Stimulated activated naive CD8-positive, alpha-beta T cell treated with anti-CD3 and anti-CD28 coated beads, Interleukin-15, amount 100 ng/mL, for 72 hours (primary cell): ENCODE results near the gene CALN1.

ENCODE experiments used
- ATAC-seq: fragments of 150-1000 bp; cut with Tn5 transposase; 2 replicates; pipeline ENCODE4 v1.10.0; 2021; ENCODE audit warnings: mild to moderate bottlenecking, moderate library complexity
- DNase-seq, 2 donors: peaks; one replicate each; pipeline ENCODE4 v3.0.0; 2021 to 2022
- H3K27ac Mint-ChIP-seq, 2 donors: one replicate each; pipeline ENCODE4 v1.8.0; 2022; ENCODE audit warnings: mild to moderate bottlenecking in 2 of 2, mixed read lengths in 2 of 2, moderate library complexity in 2 of 2
- H3K27me3 Mint-ChIP-seq: one replicate; pipeline ENCODE4 v1.8.0; 2022; ENCODE audit warnings: mixed read lengths
- H3K4me1 Mint-ChIP-seq: one replicate; pipeline ENCODE4 v1.8.0; 2022; ENCODE audit warnings: mild to moderate bottlenecking, mixed read lengths
- H3K4me3 Mint-ChIP-seq, 2 donors: one replicate each; pipeline ENCODE4 v1.8.0; 2022; ENCODE audit warnings: mild to moderate bottlenecking in 2 of 2, mixed read lengths in 2 of 2, moderate library complexity in 1 of 2
- H3K9me3 Mint-ChIP-seq, 2 donors: one replicate each; pipeline ENCODE4 v1.8.0; 2022; ENCODE audit warnings: mixed read lengths in 2 of 2

Gene CALN1

DNA sequence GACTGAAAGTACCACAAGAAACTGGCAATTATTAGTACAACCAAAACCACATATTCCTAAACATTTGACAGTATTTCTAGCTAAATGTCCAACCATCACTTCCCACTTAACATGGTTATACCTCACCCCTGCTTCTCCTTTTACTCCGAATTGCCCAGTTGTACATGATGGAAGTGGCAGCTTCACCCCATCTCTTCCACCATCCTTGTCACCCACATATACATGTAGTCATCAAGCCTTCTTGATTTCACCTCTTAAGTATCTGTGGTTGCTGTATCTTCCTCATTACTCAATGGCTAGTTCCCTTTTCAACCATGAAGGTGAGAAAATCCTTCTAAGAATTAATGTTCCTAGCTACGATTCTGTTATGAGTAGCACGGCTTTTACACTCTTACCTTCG, 388.2 kb downstream of the CALN1 start:
- Mint-ChIP-seq H3K4me1 (no peaks in the 10 kb centered on the region), H3K9me3 (peaks cover 14 to 24% of the 10 kb centered on the region in 2 donors), H3K27ac (no peak overlapping the region), H3K4me3 (no peak overlapping the region), H3K27me3 (no peaks in the 10 kb centered on the region)
- ATAC-seq (no peak), DNase-seq (no peak)

DNA sequence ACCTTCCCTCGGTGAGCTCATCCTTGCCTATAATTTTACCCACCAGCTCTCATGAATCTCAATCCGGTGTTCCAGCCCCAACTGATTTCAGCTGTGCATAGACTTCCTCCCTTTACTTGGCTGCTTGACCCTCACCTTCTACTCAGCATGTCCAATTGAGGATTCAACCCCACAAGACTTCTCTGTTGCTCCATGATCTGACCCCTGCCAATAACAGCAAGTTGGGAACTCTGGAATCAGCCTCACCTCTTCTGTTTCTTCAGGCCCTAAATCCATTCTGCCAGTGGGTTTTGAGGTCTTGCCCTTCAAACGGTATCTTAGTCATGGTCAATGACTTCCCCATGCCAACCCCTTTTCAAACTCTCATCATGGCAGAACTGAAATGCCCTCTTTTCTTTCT, 390.4 kb downstream of the CALN1 start:
- no peaks in the 10 kb centered on the region for H3K27me3 Mint-ChIP-seq

DNA sequence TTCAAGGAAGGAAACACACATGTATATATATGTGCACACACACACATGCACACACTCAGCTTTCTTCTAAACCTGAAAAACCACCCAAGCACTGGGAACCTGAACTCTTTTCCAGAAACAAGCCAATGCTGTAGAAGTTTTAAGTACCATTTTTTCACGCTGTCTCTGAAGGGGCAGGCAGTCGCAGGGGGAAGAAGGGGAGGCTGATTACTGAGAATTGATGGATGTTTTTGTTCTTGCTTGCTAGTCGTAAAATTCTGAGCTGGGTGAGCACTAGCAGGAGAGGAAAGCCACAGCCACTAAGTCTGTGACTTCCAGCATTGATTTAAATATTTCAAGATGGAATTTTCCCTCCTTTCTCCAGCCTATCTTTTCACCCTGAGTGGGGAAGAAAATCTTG, 391.8 kb downstream of the CALN1 start:
- H3K9me3 Mint-ChIP-seq = peaks cover 14 to 24% of the 10 kb centered on the region in 2 donors
- H3K27me3 Mint-ChIP-seq = no peaks in the 10 kb centered on the region
- H3K27ac Mint-ChIP-seq = no peak overlapping the region
- DNase-seq (no peak), ATAC-seq (no peak)
- H3K4me1 Mint-ChIP-seq = no peaks in the 10 kb centered on the region
- no peak overlapping the region for H3K4me3 Mint-ChIP-seq

More for the DNA sequence above, 390.4 kb downstream of the CALN1 start:
- DNase-seq (no peak), ATAC-seq (no peak)
- no peak overlapping the region for H3K4me3 Mint-ChIP-seq
- H3K27ac Mint-ChIP-seq = no peak overlapping the region
- H3K9me3 Mint-ChIP-seq = peaks cover 14 to 24% of the 10 kb centered on the region in 2 donors
- H3K4me1 Mint-ChIP-seq = no peaks in the 10 kb centered on the region

DNA sequence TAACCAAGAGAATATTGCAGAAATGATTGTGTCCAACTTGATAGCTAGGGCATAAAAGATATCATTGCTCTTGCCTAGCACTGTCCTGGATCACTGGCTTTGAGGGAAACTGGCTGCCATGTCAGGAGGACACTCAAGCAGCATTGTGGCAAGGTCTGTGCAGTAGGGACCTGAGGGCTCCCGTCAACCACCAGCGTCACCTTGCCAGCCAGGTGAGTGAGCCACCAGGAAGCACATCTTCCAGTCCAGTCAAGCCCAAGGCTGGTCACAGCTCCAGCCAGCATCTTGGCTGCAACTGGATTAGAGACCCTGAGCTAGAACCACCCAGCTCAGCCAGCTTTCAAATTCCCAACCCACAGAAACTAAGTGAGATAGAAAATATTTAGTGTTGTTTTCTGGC, 392.7 kb downstream of the CALN1 start:
- H3K4me1 Mint-ChIP-seq = no peaks in the 10 kb centered on the region
- no peak for DNase-seq
- H3K27me3 Mint-ChIP-seq = no peaks in the 10 kb centered on the region
- no peak for ATAC-seq
- H3K4me3 Mint-ChIP-seq = no peak overlapping the region
- H3K27ac Mint-ChIP-seq = no peak overlapping the region
- peaks cover 10 to 24% of the 10 kb centered on the region in 2 donors for H3K9me3 Mint-ChIP-seq

DNA sequence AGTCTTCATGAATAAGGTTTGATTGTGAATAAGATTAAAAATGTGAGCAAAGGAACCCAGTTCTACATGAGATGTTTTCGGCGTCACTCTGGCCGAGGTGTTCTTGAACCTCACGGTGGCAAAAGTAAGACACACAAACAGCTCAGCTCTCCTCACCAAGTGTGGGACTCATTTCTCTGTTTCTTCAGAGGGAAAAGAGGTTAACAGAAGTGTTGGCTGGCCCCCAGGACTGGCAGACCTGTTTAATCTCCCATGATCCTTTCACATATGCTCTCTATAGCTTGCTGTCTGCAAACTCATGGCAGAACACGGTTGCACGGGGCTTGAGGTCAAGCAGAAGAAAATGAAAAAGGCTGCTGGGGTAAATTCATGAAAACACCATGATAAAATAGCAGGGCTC, 394.4 kb downstream of the CALN1 start:
- peaks cover 10 to 16% of the 10 kb centered on the region in 2 donors for H3K9me3 Mint-ChIP-seq
- H3K27me3 Mint-ChIP-seq = no peaks in the 10 kb centered on the region
- H3K27ac Mint-ChIP-seq = no peak overlapping the region
- H3K4me1 Mint-ChIP-seq = no peaks in the 10 kb centered on the region
- no peak for DNase-seq
- ATAC-seq = no peak
- no peak overlapping the region for H3K4me3 Mint-ChIP-seq

DNA sequence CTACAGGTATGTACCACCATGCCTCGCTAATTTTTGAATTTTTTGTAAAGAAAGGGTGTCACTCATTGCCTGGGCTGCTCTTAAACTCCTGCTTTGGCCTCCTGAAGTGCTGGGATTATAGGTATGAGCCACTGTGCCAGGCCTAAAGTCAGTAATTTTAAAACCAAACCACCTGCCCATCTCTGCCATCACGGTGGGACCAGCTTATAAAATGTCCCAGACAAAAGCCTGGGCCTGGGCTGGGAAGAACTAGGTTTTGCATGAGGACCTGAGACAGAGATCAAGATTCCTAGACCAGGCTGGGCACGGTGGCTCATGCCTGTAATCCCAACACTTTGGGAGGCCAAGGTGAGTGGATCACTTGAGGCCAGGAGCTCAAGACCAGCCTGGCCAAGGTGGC, 395.6 kb downstream of the CALN1 start:
- Mint-ChIP-seq H3K27me3 (no peaks in the 10 kb centered on the region), H3K4me3 (no peak overlapping the region), H3K9me3 (peaks cover 1 to 9% of the 10 kb centered on the region in 2 donors), H3K4me1 (no peaks in the 10 kb centered on the region), H3K27ac (no peak overlapping the region)
- DNase-seq = no peak
- ATAC-seq = no peak

DNA sequence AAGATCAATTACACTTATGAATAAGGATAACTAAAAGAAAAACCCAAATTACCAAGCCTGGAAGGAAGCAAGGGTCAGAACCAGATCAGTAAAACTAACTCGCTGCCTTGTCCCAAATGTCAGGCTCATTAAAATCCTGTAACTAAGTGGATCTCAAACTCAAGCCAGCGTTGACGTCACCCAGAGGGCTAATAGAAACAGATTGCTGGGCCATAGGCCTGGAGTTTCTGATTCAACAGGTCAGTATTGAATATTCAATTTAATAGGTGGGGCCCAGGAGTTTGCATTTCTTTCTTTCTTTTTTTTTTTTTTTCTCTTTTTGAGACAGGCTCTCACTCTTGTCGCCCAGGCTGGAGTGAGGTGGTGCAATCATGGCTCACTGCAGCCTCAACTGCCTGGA, 397.0 kb downstream of the CALN1 start:
- Mint-ChIP-seq H3K4me3 (no peak overlapping the region), H3K27ac (no peak overlapping the region), H3K4me1 (no peaks in the 10 kb centered on the region), H3K27me3 (no peaks in the 10 kb centered on the region), H3K9me3 (no peaks in the 10 kb centered on the region)
- DNase-seq (no peak), ATAC-seq (no peak)

DNA sequence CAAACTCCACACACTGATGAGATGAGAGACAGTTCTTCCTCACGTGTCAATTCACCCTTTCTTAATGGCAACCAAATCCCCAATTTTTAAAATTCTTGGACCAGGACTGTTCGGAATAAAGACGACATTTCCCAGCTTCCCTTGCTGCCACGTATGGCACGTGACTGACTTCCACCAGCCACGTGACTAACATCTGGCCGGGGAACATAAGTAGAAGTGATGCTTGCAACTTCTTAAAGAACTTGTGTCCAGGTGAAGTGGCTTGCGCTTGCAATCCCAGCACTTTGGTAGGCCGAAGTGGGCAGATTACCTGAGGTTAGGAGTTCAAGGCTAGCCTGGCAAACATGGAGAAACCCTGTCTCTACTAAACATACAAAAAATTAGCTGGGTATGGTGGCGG, 405.1 kb downstream of the CALN1 start:
- Mint-ChIP-seq H3K27me3 (no peaks in the 10 kb centered on the region), H3K9me3 (no peaks in the 10 kb centered on the region), H3K27ac (no peak overlapping the region), H3K4me1 (no peaks in the 10 kb centered on the region), H3K4me3 (no peak overlapping the region)
- ATAC-seq = no peak
- DNase-seq = no peak

DNA sequence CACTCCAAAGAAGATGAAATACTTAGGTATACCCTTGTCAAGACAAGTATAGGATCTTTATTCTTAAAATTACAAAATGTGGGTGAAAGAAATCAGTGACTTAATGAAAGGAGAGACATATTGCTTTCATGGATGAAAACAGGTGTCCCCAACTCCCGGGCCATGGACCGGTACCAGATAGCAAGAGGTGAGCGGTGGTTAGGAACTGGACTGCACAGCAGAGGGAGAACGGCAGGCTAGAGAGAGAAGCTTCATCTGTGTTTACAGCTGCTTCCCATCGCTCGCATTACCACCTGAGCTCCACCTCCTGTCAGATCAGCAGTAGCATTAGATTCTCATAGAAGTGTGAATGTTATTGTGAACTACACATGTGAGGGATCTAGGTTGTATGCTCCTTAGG, 408.9 kb downstream of the CALN1 start:
- DNase-seq (no peak), ATAC-seq (no peak)
- H3K27me3 Mint-ChIP-seq = no peaks in the 10 kb centered on the region
- peaks cover 4 to 8% of the 10 kb centered on the region in 2 donors for H3K9me3 Mint-ChIP-seq
- no peak overlapping the region for H3K27ac Mint-ChIP-seq
- H3K4me1 Mint-ChIP-seq = no peaks in the 10 kb centered on the region
- H3K4me3 Mint-ChIP-seq = no peak overlapping the region

DNA sequence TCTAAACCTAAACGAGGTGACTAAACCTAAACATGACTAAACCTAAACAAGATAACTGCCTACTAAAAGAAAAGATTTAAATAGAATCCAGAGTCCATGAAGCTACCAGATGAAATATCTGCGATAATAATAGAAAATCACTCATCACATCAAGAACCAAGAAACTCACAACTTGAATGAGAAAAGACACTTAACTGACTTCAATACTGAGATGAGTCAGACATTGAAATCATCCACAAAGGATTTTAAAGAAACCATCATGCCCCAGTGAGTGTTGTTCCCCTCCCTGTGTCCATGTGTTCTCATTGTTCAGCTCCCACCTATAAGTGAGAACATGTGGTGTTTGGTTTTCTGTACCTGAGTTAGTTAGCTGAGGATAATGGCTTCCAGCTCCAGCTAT, 416.0 kb downstream of the CALN1 start:
- Mint-ChIP-seq H3K27ac (no peak overlapping the region), H3K4me1 (no peaks in the 10 kb centered on the region), H3K9me3 (peaks cover 9 to 15% of the 10 kb centered on the region in 2 donors), H3K4me3 (no peak overlapping the region), H3K27me3 (no peaks in the 10 kb centered on the region)
- no peak for DNase-seq
- no peak for ATAC-seq

DNA sequence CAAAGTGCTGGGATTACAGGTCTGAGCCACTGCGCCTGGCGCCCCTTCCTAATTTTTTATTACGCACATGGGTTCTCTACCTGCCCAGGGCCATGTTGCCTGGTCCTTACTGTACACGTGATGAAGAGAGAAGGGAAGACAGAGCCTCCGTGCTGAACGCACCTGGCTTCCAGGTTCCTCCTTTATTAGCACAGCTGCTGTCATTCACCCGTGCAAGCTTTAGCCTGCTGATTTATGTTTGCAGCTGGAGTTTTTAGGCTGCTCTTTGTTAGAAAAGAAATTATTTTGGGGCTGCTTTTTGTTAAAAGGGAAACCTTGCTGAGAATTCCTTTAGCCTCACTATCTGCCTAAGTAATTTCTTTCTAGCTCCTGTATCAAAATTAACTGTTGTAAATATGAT, 417.0 kb downstream of the CALN1 start:
- no peak for DNase-seq
- H3K27ac Mint-ChIP-seq = no peak overlapping the region
- peaks cover 9 to 13% of the 10 kb centered on the region in 2 donors for H3K9me3 Mint-ChIP-seq
- no peaks in the 10 kb centered on the region for H3K27me3 Mint-ChIP-seq
- ATAC-seq = no peak
- no peaks in the 10 kb centered on the region for H3K4me1 Mint-ChIP-seq
- H3K4me3 Mint-ChIP-seq = no peak overlapping the region

DNA sequence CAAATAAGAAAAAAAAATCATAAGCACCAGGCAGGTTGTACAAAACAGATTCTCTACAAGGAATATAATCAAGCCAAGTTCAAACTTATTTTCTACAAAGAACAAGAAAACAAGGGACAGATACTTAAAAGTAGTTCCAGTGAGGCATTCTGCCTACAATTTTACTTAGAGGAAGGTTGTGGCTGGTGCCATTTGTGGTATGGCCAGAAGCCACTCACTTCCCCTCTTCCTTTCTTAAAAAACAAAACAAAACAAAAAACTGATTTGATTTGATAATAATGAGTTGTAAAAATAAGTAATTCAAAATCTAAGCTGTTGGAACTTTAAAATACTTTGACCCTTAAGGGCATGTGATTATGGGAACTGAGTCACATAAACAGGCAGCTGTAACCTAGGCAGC, 420.6 kb downstream of the CALN1 start:
- H3K27me3 Mint-ChIP-seq = no peaks in the 10 kb centered on the region
- no peak for ATAC-seq
- H3K27ac Mint-ChIP-seq = no peak overlapping the region
- peaks cover 0 to 7% of the 10 kb centered on the region in 2 donors for H3K9me3 Mint-ChIP-seq
- no peak overlapping the region for H3K4me3 Mint-ChIP-seq
- no peak for DNase-seq
- no peaks in the 10 kb centered on the region for H3K4me1 Mint-ChIP-seq

DNA sequence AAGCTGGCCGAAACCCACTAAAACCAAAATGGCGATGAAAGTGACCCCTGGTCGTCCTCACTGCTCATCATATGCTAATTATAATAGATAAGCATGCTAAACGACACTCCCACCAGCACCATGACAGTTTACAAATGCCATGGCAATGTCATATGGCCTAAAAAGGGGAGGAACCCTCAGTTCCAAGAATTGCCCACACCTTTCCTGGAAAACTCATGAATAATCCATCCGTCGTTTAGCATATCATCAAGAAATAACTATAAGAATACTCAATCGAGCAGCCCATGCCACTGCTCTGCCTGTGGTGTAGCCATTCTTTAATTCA, 422.0 kb downstream of the CALN1 start:
- H3K4me1 Mint-ChIP-seq = no peaks in the 10 kb centered on the region
- no peaks in the 10 kb centered on the region for H3K27me3 Mint-ChIP-seq
- peaks cover 0 to 7% of the 10 kb centered on the region in 2 donors for H3K9me3 Mint-ChIP-seq
- DNase-seq (no peak), ATAC-seq (no peak)
- H3K27ac Mint-ChIP-seq = no peak overlapping the region
- H3K4me3 Mint-ChIP-seq = no peak overlapping the region

DNA sequence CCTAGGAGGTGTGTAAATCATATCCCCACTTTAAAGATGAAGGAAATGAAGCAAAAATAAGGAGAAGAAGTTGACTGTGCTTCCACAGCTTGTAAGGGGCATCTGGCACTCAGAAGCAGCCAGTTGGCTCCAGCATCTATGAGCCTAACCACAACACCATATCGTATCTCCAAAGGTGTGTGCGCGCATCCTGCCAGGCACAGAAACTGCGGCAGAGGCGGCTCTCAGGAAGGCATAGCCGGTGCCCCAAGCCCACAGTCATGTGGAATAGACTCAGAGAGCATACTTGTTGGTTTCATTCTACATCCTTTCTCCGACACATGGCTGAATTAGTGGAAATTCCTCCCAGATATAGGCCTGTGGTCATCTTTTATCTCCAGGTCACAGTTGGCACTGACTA, 423.9 kb downstream of the CALN1 start:
- DNase-seq (no peak), ATAC-seq (no peak)
- Mint-ChIP-seq H3K27ac (no peak overlapping the region), H3K4me1 (no peaks in the 10 kb centered on the region), H3K4me3 (no peak overlapping the region), H3K9me3 (no peaks in the 10 kb centered on the region), H3K27me3 (no peaks in the 10 kb centered on the region)

DNA sequence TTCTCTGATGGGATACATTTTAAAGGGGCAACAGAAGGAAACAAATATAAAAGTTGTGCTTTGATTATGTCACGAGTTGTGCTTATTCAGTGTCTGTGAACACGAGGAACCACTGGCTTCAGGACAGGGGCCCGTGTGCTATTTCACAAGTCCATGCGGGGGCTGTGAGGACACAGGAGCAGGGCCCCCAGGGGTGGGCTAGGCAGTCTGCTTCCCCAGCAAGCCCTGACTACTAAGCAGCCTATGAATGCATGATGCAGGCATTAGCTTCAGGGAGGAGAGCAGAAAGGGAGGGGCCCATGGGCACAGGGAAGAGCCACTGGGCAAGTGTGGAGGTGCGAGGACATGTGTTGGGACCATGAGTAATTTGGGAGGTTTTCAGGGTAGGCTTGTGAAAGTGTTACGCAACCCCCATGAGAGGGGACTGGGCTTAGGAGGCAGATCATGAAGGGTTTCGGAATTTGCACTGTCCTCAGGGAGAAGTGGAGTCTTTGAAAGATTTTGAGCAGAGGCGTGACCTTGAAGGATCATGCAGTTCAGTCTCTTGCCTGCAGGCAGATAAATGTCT, 424.9 kb downstream of the CALN1 start:
- ATAC-seq = no peak
- no peaks in the 10 kb centered on the region for H3K27me3 Mint-ChIP-seq
- H3K9me3 Mint-ChIP-seq = no peaks in the 10 kb centered on the region
- H3K27ac Mint-ChIP-seq = no peak overlapping the region
- DNase-seq = no peak
- H3K4me3 Mint-ChIP-seq = no peak overlapping the region
- H3K4me1 Mint-ChIP-seq = no peaks in the 10 kb centered on the region

DNA sequence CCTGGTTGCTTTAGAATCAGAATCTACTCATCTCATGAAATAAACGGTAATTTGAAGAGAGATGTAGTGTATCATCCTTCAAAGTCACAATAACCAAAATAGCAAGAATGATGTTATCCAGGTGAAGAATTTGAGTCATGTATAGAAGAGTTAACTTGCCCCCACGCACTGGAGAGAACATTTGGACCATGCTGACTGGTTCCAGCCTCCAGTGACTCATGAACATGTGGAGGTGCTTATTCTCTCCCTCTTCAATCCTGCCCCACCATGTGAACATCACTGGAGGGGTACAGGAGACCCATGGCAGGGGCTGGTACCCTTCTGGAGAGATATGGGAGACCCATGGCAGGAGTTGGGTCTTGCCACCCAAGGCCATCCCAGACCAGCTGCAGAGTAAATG, 427.8 kb downstream of the CALN1 start:
- H3K27ac Mint-ChIP-seq = no peak overlapping the region
- DNase-seq (no peak), ATAC-seq (no peak)
- no peaks in the 10 kb centered on the region for H3K27me3 Mint-ChIP-seq
- H3K4me3 Mint-ChIP-seq = no peak overlapping the region
- H3K4me1 Mint-ChIP-seq = no peaks in the 10 kb centered on the region
- no peaks in the 10 kb centered on the region for H3K9me3 Mint-ChIP-seq

DNA sequence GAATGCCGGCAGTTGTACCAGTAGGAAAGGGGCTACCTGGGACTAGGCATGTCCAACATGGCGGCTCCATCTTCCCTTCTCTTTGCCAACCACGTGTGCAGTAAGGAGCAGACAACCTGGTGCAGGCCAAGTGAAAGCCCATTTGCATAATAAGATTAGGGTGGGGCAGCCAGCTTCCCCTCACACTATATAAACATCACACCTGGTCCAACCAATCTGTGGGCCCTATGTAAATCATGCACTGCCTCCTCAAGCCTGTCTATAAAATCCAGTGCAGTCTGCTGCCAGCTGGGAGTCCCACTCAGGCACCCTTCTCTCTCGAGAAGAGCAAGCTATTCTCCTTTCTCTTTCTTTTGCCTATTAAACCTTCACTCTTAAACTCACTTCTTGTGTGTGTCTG, 429.3 kb downstream of the CALN1 start:
- ATAC-seq (no peak), DNase-seq (no peak)
- no peaks in the 10 kb centered on the region for H3K4me1 Mint-ChIP-seq
- no peak overlapping the region for H3K4me3 Mint-ChIP-seq
- H3K9me3 Mint-ChIP-seq = no peaks in the 10 kb centered on the region
- H3K27me3 Mint-ChIP-seq = no peaks in the 10 kb centered on the region
- no peak overlapping the region for H3K27ac Mint-ChIP-seq
